Measurements from ENCODE around the gene MPZL2. TPM values are rescaled to one million over a fixed set of nuclear protein-coding genes. Genes with fewer than 3 reads are reported as not detected.
"Not testable (repeated sequence)": the region's sequence is repeated elsewhere in the genome, so short reads cannot be mapped to it uniquely, and the experiment has no call there.

The MPZL2 gene
- total RNA-seq, 1 experiment from 2014 or later: 1.8 TPM

DNA sequence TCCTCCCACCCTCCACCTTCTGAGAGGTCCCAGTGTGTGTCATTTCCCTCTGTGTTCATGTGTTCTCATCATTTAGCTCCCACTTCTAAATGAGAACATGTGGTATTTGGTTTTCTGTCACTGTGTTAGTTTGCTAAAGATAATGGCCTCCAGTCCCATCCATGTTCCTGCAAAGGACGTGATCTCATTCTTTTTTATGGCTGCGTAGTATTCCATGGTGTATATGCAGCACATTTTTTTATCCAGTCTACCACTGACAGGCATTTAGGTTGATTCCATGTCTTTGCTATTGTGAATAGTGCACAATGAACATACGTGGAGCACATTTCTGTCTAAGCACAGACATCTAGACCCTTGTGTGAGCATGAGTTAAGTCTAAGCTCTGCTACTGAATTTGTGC lies 46.2 kb upstream of the MPZL2 start:
- no TSS peak for BruUV-seq (replicated peaks)
- POLR2A ChIA-PET: no interaction called here
- DNase-seq (ENCODE audit: low read depth, low spot score): no peak
- TF ChIP-seq SIN3A (IDR thresholded peaks at IDR 0.05; ENCODE audit: borderline replicate concordance, insufficient read depth, low read depth, low read length) (no peak), TCF7L2 (IDR thresholded peaks at IDR 0.05; ENCODE audit: low read depth, low read length) (no peak), POLR2AphosphoS5 (IDR thresholded peaks at IDR 0.05; ENCODE audit: low read depth, low read length) (no peak)
- TF ChIP-seq, protein P1, sequence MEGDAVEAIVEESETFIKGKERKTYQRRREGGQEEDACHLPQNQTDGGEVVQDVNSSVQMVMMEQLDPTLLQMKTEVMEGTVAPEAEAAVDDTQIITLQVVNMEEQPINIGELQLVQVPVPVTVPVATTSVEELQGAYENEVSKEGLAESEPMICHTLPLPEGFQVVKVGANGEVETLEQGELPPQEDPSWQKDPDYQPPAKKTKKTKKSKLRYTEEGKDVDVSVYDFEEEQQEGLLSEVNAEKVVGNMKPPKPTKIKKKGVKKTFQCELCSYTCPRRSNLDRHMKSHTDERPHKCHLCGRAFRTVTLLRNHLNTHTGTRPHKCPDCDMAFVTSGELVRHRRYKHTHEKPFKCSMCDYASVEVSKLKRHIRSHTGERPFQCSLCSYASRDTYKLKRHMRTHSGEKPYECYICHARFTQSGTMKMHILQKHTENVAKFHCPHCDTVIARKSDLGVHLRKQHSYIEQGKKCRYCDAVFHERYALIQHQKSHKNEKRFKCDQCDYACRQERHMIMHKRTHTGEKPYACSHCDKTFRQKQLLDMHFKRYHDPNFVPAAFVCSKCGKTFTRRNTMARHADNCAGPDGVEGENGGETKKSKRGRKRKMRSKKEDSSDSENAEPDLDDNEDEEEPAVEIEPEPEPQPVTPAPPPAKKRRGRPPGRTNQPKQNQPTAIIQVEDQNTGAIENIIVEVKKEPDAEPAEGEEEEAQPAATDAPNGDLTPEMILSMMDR (IDR thresholded peaks at IDR 0.05): no peak
- TF ChIP-seq, protein P2, sequence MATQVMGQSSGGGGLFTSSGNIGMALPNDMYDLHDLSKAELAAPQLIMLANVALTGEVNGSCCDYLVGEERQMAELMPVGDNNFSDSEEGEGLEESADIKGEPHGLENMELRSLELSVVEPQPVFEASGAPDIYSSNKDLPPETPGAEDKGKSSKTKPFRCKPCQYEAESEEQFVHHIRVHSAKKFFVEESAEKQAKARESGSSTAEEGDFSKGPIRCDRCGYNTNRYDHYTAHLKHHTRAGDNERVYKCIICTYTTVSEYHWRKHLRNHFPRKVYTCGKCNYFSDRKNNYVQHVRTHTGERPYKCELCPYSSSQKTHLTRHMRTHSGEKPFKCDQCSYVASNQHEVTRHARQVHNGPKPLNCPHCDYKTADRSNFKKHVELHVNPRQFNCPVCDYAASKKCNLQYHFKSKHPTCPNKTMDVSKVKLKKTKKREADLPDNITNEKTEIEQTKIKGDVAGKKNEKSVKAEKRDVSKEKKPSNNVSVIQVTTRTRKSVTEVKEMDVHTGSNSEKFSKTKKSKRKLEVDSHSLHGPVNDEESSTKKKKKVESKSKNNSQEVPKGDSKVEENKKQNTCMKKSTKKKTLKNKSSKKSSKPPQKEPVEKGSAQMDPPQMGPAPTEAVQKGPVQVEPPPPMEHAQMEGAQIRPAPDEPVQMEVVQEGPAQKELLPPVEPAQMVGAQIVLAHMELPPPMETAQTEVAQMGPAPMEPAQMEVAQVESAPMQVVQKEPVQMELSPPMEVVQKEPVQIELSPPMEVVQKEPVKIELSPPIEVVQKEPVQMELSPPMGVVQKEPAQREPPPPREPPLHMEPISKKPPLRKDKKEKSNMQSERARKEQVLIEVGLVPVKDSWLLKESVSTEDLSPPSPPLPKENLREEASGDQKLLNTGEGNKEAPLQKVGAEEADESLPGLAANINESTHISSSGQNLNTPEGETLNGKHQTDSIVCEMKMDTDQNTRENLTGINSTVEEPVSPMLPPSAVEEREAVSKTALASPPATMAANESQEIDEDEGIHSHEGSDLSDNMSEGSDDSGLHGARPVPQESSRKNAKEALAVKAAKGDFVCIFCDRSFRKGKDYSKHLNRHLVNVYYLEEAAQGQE (IDR thresholded peaks at IDR 0.05; ENCODE audit: insufficient read depth in 1 of 2, low read depth in 2 of 2, low read length in 1 of 2): no peak
- Histone ChIP-seq H3K36me3 (ENCODE audit: control insufficient read depth, insufficient read depth, low read length) (no peaks in the 10 kb centered on the region), H3K4me3 (ENCODE audit: low read depth in 2 of 2, low read length in 2 of 2) (no peak overlapping the region), H3K4me1 (ENCODE audit: control insufficient read depth, insufficient read depth, low read length) (no peaks in the 10 kb centered on the region), H3K27ac (ENCODE audit: low read length) (no peak overlapping the region), H3K27me3 (ENCODE audit: control insufficient read depth, insufficient read depth, low read length) (peaks cover 20% of the 10 kb centered on the region), H3K9me3 (ENCODE audit: control insufficient read depth, insufficient read depth, low read depth, low read length) (no peaks in the 10 kb centered on the region)
- no peak for ATAC-seq
- in situ Hi-C loops (cut with HindIII; ENCODE audit: low pct_unique_long_range_greater_than_20kb, low sequenced_read_pairs): no loop called here
- intact Hi-C loops (cut with micrococcal nuclease; ENCODE audit: unreplicated experiment): no loop called here
- CTCF ChIA-PET: no interaction called here

DNA sequence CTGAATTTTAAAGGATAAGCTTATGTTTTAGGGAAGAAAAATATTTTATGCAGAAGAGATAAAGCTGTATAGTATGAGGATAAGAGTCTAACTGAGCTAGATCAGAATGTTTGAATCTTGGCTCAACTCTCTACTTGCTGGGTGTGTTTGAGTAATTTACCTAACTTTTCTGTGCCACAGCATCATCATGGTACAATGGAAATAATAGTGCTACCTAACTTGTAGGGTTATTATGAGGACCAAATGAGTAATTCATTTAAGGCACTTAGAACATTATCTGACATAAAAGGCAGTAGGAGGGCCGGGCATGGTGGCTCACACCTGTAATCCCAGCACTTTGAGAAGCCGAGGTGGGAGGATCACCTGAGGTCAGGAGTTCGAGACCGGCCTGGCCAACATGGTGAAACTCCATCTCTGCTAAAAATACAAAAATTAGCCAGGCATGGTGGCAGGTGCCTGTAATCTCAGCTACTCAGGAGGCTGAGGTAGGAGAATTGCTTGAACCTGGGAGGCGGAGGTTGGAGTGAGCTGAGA lies 45.0 kb upstream of the MPZL2 start:
- H3K36me3 ChIP-seq (ENCODE audit: control insufficient read depth, insufficient read depth, low read length); in situ Hi-C loops (cut with HindIII; ENCODE audit: low pct_unique_long_range_greater_than_20kb, low sequenced_read_pairs); DNase-seq (ENCODE audit: low read depth, low spot score); H3K27ac ChIP-seq (ENCODE audit: low read length); ATAC-seq; H3K9me3 ChIP-seq (ENCODE audit: control insufficient read depth, insufficient read depth, low read depth, low read length); POLR2A ChIA-PET; BruUV-seq (replicated peaks); intact Hi-C loops (cut with micrococcal nuclease; ENCODE audit: unreplicated experiment); CTCF ChIA-PET; H3K4me3 ChIP-seq (ENCODE audit: low read depth in 2 of 2, low read length in 2 of 2); H3K4me1 ChIP-seq (ENCODE audit: control insufficient read depth, insufficient read depth, low read length): not testable (repeated sequence)
- peaks cover 20% of the 10 kb centered on the region for H3K27me3 ChIP-seq (ENCODE audit: control insufficient read depth, insufficient read depth, low read length)

DNA sequence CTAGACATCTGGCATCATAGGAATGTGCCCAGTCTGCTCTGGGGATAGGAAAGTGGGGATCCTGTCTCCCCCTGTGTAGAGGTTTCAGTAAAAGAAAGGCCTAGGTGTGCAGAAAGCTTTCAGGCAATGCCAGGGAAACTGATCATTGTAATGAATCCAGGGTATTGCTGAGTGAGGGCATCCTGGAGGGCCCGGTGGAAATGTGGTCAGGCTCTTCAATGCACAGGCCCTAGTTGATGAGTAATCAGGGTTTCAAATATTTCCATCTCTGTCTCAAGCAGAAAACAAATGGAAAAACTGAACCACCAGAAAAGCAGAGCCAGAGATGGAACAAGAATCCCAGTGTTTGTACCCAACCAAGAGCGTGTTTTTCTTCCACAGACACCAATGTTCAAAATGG lies 42.5 kb upstream of the MPZL2 start:
- no peaks in the 10 kb centered on the region for H3K4me1 ChIP-seq (ENCODE audit: control insufficient read depth, insufficient read depth, low read length)
- CTCF ChIA-PET: no interaction called here
- TF ChIP-seq, protein P2 (IDR thresholded peaks at IDR 0.05; ENCODE audit: insufficient read depth in 1 of 2, low read depth in 2 of 2, low read length in 1 of 2): no peak
- TF ChIP-seq POLR2AphosphoS5 (IDR thresholded peaks at IDR 0.05; ENCODE audit: low read depth, low read length) (no peak), TCF7L2 (IDR thresholded peaks at IDR 0.05; ENCODE audit: low read depth, low read length) (no peak), SIN3A (IDR thresholded peaks at IDR 0.05; ENCODE audit: borderline replicate concordance, insufficient read depth, low read depth, low read length) (no peak)
- TF ChIP-seq, protein P1 (IDR thresholded peaks at IDR 0.05): no peak
- intact Hi-C loops (cut with micrococcal nuclease; ENCODE audit: unreplicated experiment): no loop called here
- H3K9me3 ChIP-seq (ENCODE audit: control insufficient read depth, insufficient read depth, low read depth, low read length): no peaks in the 10 kb centered on the region
- H3K36me3 ChIP-seq (ENCODE audit: control insufficient read depth, insufficient read depth, low read length): no peaks in the 10 kb centered on the region
- no peak overlapping the region for H3K4me3 ChIP-seq (ENCODE audit: low read depth in 2 of 2, low read length in 2 of 2)
- in situ Hi-C loops (cut with HindIII; ENCODE audit: low pct_unique_long_range_greater_than_20kb, low sequenced_read_pairs): no loop called here
- DNase-seq (ENCODE audit: low read depth, low spot score) (no peak), ATAC-seq (no peak)
- H3K27me3 ChIP-seq (ENCODE audit: control insufficient read depth, insufficient read depth, low read length): peaks cover 15% of the 10 kb centered on the region
- no peak overlapping the region for H3K27ac ChIP-seq (ENCODE audit: low read length)
- BruUV-seq (replicated peaks): no TSS peak
- POLR2A ChIA-PET: no interaction called here

Measured in Panc1 (cell line).